ENCODE results near the gene TTF1.

DNA sequence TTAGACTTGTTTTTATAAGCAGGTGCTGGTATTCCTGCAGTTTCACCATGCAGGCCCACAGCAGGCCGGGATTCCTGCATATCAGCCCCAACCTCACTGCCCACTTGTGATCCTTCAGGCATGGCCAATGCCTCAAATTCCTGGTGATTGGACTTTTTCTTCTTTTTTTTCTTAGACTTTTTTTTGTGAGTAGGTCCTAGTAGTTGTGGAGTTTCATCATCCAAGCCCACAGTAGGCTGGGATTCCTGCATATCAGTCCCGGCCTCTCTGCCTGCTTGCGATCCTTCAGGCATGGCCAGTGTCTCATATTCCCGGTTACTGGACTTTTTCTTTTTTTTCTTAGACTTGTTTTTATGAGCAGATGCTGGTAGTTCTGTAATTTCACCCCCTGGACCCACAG lies 4.8 kb downstream of the TTF1 start:
- TF ChIP-seq, protein P1, sequence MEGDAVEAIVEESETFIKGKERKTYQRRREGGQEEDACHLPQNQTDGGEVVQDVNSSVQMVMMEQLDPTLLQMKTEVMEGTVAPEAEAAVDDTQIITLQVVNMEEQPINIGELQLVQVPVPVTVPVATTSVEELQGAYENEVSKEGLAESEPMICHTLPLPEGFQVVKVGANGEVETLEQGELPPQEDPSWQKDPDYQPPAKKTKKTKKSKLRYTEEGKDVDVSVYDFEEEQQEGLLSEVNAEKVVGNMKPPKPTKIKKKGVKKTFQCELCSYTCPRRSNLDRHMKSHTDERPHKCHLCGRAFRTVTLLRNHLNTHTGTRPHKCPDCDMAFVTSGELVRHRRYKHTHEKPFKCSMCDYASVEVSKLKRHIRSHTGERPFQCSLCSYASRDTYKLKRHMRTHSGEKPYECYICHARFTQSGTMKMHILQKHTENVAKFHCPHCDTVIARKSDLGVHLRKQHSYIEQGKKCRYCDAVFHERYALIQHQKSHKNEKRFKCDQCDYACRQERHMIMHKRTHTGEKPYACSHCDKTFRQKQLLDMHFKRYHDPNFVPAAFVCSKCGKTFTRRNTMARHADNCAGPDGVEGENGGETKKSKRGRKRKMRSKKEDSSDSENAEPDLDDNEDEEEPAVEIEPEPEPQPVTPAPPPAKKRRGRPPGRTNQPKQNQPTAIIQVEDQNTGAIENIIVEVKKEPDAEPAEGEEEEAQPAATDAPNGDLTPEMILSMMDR (conservative IDR thresholded peaks at IDR 0.05), result no peak
- no peak for TF ChIP-seq EZH2 (IDR thresholded peaks at IDR 0.05; ENCODE audit: low read depth)

All from PC-9 (cell line).